Natural killer cell (primary cell): Measurements from ENCODE around the gene NPIPB4. TPM values are rescaled to one million over a fixed set of nuclear protein-coding genes. Genes with fewer than 3 reads are reported as not detected.
"Not testable (repeated sequence)": the region's sequence is repeated elsewhere in the genome, so short reads cannot be mapped to it uniquely, and the experiment has no call there.

ENCODE experiments used
- ATAC-seq, 3 donors: fragments of 150-1000 bp in 2 of 3; fragments of 200-7000 bp in 1 of 3; cut with Tn5 transposase; 1 replicate in 1 of 3; 2 replicates in 2 of 3; pipeline ENCODE4 v1.10.0; 2021; ENCODE audit warnings: mild to moderate bottlenecking in 2 of 3, moderate library complexity in 2 of 3
- DNase-seq, 2 donors: peaks; one replicate each; pipeline versions ENCODE4 v3.0.0 to v3.0.0-alpha.2; 2013 to 2021; ENCODE audit warnings: mixed read lengths in 1 of 2
- H3K27ac ChIP-seq: one replicate; pipeline ENCODE4 v1.5.1; 2013; ENCODE audit warnings: mild to moderate bottlenecking, low read length
- H3K27me3 ChIP-seq: one replicate; pipeline ENCODE4 v1.6.1; 2013; ENCODE audit warnings: low read length; ENCODE audit not compliant: control insufficient read depth, insufficient read depth
- H3K36me3 ChIP-seq: one replicate; pipeline ENCODE4 v1.6.1; 2013; ENCODE audit warnings: low read length; ENCODE audit not compliant: control insufficient read depth, insufficient read depth
- H3K4me1 ChIP-seq: one replicate; pipeline ENCODE4 v1.6.1; 2013; ENCODE audit warnings: low read length; ENCODE audit not compliant: control insufficient read depth, insufficient read depth
- H3K4me3 ChIP-seq: one replicate; pipeline ENCODE4 v1.5.1; 2013; ENCODE audit warnings: low read length
- H3K9me3 ChIP-seq: one replicate; pipeline ENCODE4 v1.6.1; 2013; ENCODE audit warnings: low read length; ENCODE audit not compliant: control insufficient read depth, insufficient read depth
- H3K27ac Mint-ChIP-seq, 2 donors: one replicate each; pipeline ENCODE4 v1.8.0; 2022; ENCODE audit warnings: mild to moderate bottlenecking in 2 of 2, mixed read lengths in 2 of 2, moderate library complexity in 1 of 2
- H3K27me3 Mint-ChIP-seq, 2 donors: one replicate each; pipeline ENCODE4 v1.8.0; 2022; ENCODE audit warnings: low read depth in 2 of 2, mixed read lengths in 2 of 2
- H3K36me3 Mint-ChIP-seq: one replicate; pipeline ENCODE4 v1.8.0; 2022; ENCODE audit warnings: mixed read lengths
- H3K4me1 Mint-ChIP-seq, 2 donors: one replicate each; pipeline ENCODE4 v1.8.0; 2022; ENCODE audit warnings: mixed read lengths in 2 of 2
- H3K4me3 Mint-ChIP-seq: one replicate; pipeline ENCODE4 v1.8.0; 2022; ENCODE audit warnings: mild to moderate bottlenecking, moderate library complexity, mixed read lengths
- H3K9me3 Mint-ChIP-seq, 2 donors: one replicate each; pipeline ENCODE4 v1.8.0; 2022; ENCODE audit warnings: mixed read lengths in 2 of 2
- WGBS: methylation state at CpG from one replicate; pipeline ENCODE4 v1.1.7; 2013; ENCODE audit warnings: missing lambda C conversion rate; ENCODE audit not compliant: insufficient coverage; 5-methylcytosine and 5-hydroxymethylcytosine counted together
- intact Hi-C: fragments of 100-400 bp; cut with micrococcal nuclease; formaldehyde crosslinking; loops from one replicate; pipeline ENCODE4 v1.14.2; 2022
- total RNA-seq, 4 donors: library from RNA; stranded (reverse); fragments of 120-200 nt in 1 of 4; gene quantifications; one replicate each; pipeline versions ENCODE4 v1.2.3 to v1.2.4, GENCODE V29; 2013 to 2022

The NPIPB4 gene
- total RNA-seq = 100 to 1,000 TPM; 320 to 433 (median 419) TPM
- total RNA-seq (2013) = 193 TPM

- DNase-seq = not testable (repeated sequence)
Observed at GRCh38 chr16:21857656-21858055, at the start of gene NPIPB4. Gene NPIPB4 (minus strand): TSS chr16:21857756. CDS start chr16:21857378, 378 bp downstream.

GRCh38 chr16:21898998-21899397 lies 41.4 kb upstream of the NPIPB4 start:
- H3K9me3 ChIP-seq, H3K36me3 Mint-ChIP-seq, ATAC-seq, H3K27ac ChIP-seq, H3K27ac Mint-ChIP-seq, H3K27me3 ChIP-seq, H3K4me1 Mint-ChIP-seq, H3K36me3 ChIP-seq, intact Hi-C loops, H3K9me3 Mint-ChIP-seq, H3K27me3 Mint-ChIP-seq, H3K4me3 ChIP-seq, H3K4me1 ChIP-seq, DNase-seq, H3K4me3 Mint-ChIP-seq: not testable (repeated sequence)
- 95% methylated on average over 2 of the region's 5 CpGs for whole genome bisulfite sequencing

More at GRCh38 chr16:21857656-21858055, at the start of gene NPIPB4:
- H3K4me3 ChIP-seq, H3K4me3 Mint-ChIP-seq, H3K36me3 Mint-ChIP-seq, H3K4me1 ChIP-seq, H3K9me3 Mint-ChIP-seq, H3K27ac ChIP-seq, H3K27ac Mint-ChIP-seq, H3K9me3 ChIP-seq, intact Hi-C loops, H3K36me3 ChIP-seq, ATAC-seq, H3K4me1 Mint-ChIP-seq, H3K27me3 Mint-ChIP-seq, H3K27me3 ChIP-seq: not testable (repeated sequence)
- WGBS = no CpG with 5 or more reads among the region's 5 CpGs

GRCh38 chr16:21881988-21882387 lies 24.4 kb upstream of the NPIPB4 start:
- H3K4me1 ChIP-seq, H3K36me3 Mint-ChIP-seq, H3K27ac Mint-ChIP-seq, H3K27me3 ChIP-seq, H3K9me3 Mint-ChIP-seq, H3K36me3 ChIP-seq, H3K27ac ChIP-seq, H3K4me3 Mint-ChIP-seq, intact Hi-C loops, ATAC-seq, H3K4me1 Mint-ChIP-seq, H3K4me3 ChIP-seq, H3K27me3 Mint-ChIP-seq, H3K9me3 ChIP-seq: not testable (repeated sequence)
- DNase-seq = peak in 1 of 2 donors; percentile 57
- 0% methylated on average over 2 of the region's 3 CpGs for WGBS

GRCh38 chr16:21837186-21837585 lies 20.4 kb downstream of the NPIPB4 start:
- H3K9me3 ChIP-seq, H3K27ac ChIP-seq, H3K27me3 ChIP-seq, H3K9me3 Mint-ChIP-seq, ATAC-seq, intact Hi-C loops, H3K4me1 Mint-ChIP-seq, H3K4me3 ChIP-seq, H3K36me3 ChIP-seq, H3K36me3 Mint-ChIP-seq, H3K4me1 ChIP-seq, H3K27me3 Mint-ChIP-seq: not testable (repeated sequence)
- WGBS = no CpG with 5 or more reads among the region's 13 CpGs
- DNase-seq = peak in 1 of 2 donors; percentile 51
- H3K27ac Mint-ChIP-seq = peak overlapping the region in 1 of 2 donors; percentile 72
- peak overlapping the region; percentile 83 for H3K4me3 Mint-ChIP-seq

- H3K27ac ChIP-seq = peak overlapping the region; percentile 48
- H3K9me3 ChIP-seq, H3K36me3 Mint-ChIP-seq, H3K9me3 Mint-ChIP-seq, H3K4me1 ChIP-seq, H3K36me3 ChIP-seq, DNase-seq, H3K4me3 ChIP-seq, intact Hi-C loops, H3K27ac Mint-ChIP-seq, H3K27me3 ChIP-seq, H3K27me3 Mint-ChIP-seq, ATAC-seq, H3K4me1 Mint-ChIP-seq: not testable (repeated sequence)
- WGBS = no CpG with 5 or more reads among the region's 18 CpGs
- H3K4me3 Mint-ChIP-seq = peak overlapping the region; percentile 13
Observed at GRCh38 chr16:21836334-21836733, 21.2 kb downstream of the NPIPB4 start.

GRCh38 chr16:21835747-21836146 lies 21.8 kb downstream of the NPIPB4 start:
- H3K9me3 ChIP-seq, DNase-seq, ATAC-seq, H3K27me3 ChIP-seq, H3K4me3 Mint-ChIP-seq, H3K9me3 Mint-ChIP-seq, H3K4me3 ChIP-seq, H3K36me3 ChIP-seq, H3K4me1 Mint-ChIP-seq, H3K36me3 Mint-ChIP-seq, H3K27ac Mint-ChIP-seq, H3K4me1 ChIP-seq, H3K27ac ChIP-seq, H3K27me3 Mint-ChIP-seq, intact Hi-C loops: not testable (repeated sequence)
- WGBS = no CpG with 5 or more reads among the region's 24 CpGs

GRCh38 chr16:21834211-21834610 lies 23.3 kb downstream of the NPIPB4 start:
- H3K4me3 ChIP-seq, H3K36me3 ChIP-seq, H3K9me3 Mint-ChIP-seq, H3K27ac Mint-ChIP-seq, H3K4me1 Mint-ChIP-seq, intact Hi-C loops, DNase-seq, H3K4me3 Mint-ChIP-seq, H3K9me3 ChIP-seq, H3K27me3 Mint-ChIP-seq, H3K27me3 ChIP-seq, H3K4me1 ChIP-seq, H3K36me3 Mint-ChIP-seq, ATAC-seq, H3K27ac ChIP-seq: not testable (repeated sequence)
- WGBS = 50% methylated on average over 1 of the region's 5 CpGs

GRCh38 chr16:21829929-21830328 lies 27.6 kb downstream of the NPIPB4 start:
- H3K27ac Mint-ChIP-seq, H3K9me3 Mint-ChIP-seq, H3K4me3 ChIP-seq, H3K36me3 Mint-ChIP-seq, H3K4me3 Mint-ChIP-seq, DNase-seq, H3K4me1 ChIP-seq, ATAC-seq, H3K4me1 Mint-ChIP-seq, H3K27me3 ChIP-seq, H3K27me3 Mint-ChIP-seq, H3K36me3 ChIP-seq, intact Hi-C loops, H3K9me3 ChIP-seq, H3K27ac ChIP-seq: not testable (repeated sequence)
- WGBS = 84% methylated on average over 4 of the region's 8 CpGs
